Spleen (tissue), 7 donors: ENCODE data around the gene PTTG1IP.

Experiments
- POLR2A ChIP-seq, 3 donors: fragments of 450-650 bp; IDR thresholded peaks; one replicate each; pipeline ENCODE4 v1.5.1; 2017; ENCODE audit warnings: antibody characterized with exemption in 3 of 3, mild to moderate bottlenecking in 1 of 3
- TF ChIP-seq, protein P1 (sequence below), 11 experiments: fragments of 200-600 bp in 7 of 11; fragments of 450-650 bp in 4 of 11; sonication (generic) in 4 of 11; IDR thresholded peaks in 8 of 11; conservative IDR thresholded peaks in 3 of 11; 1 replicate in 7 of 11; 2 replicates in 4 of 11; pipeline versions ENCODE4 v1.4.0 to v1.8.0; 2016 to 2021; ENCODE audit warnings: antibody characterized with exemption in 11 of 11, inconsistent platforms in 4 of 11, mild to moderate bottlenecking in 1 of 11
- donor health status: DM: no; HTN: no; CAD: no; lungs with moderate emphysema.
- donor health status: DM: no; HTN: no; CAD: no.
- donor health status: DM: no; HTN: no; CAD: no.

DNA sequence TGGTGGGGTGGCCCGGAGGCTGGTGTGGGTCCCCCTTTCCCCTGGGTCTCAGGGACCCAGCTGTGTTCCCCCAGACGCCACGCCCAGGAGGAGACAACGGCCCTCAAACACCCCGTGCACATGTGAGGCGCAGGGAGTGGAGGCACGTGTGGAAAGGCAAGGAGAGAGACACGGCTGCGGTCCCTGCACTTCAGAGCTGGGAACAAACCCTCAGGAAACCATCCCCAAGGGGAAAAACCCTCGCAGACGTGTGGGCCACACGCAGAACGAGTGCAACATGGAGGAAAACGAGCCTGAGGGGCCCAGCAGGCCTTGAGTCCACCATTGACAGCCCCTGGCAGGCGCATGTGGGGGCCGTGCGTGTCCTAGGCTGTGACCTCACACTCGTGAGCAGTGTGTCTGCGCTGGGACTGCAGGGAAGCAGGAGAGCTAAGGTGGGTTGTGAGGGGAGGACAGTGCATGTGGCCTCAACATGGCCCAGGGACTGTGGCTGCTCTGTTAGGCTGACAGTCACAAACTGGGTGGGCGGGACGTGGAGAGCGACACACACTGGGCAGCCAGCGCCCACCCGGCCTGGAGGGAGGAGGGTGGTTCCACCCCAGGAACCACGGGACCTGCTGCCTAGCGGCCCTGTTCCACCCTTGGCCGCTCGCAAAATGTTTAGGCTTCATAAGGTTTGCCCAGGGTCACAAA, 27.2 kb upstream of the PTTG1IP start:
- TF ChIP-seq, protein P1, sequence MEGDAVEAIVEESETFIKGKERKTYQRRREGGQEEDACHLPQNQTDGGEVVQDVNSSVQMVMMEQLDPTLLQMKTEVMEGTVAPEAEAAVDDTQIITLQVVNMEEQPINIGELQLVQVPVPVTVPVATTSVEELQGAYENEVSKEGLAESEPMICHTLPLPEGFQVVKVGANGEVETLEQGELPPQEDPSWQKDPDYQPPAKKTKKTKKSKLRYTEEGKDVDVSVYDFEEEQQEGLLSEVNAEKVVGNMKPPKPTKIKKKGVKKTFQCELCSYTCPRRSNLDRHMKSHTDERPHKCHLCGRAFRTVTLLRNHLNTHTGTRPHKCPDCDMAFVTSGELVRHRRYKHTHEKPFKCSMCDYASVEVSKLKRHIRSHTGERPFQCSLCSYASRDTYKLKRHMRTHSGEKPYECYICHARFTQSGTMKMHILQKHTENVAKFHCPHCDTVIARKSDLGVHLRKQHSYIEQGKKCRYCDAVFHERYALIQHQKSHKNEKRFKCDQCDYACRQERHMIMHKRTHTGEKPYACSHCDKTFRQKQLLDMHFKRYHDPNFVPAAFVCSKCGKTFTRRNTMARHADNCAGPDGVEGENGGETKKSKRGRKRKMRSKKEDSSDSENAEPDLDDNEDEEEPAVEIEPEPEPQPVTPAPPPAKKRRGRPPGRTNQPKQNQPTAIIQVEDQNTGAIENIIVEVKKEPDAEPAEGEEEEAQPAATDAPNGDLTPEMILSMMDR (IDR thresholded peaks at IDR 0.05 in 8 of 11, conservative IDR thresholded peaks at IDR 0.05 in 3 of 11) = no peak
- no peak for TF ChIP-seq POLR2A (IDR thresholded peaks at IDR 0.05)
